ENCODE data around the gene PLXDC1.

DNA sequence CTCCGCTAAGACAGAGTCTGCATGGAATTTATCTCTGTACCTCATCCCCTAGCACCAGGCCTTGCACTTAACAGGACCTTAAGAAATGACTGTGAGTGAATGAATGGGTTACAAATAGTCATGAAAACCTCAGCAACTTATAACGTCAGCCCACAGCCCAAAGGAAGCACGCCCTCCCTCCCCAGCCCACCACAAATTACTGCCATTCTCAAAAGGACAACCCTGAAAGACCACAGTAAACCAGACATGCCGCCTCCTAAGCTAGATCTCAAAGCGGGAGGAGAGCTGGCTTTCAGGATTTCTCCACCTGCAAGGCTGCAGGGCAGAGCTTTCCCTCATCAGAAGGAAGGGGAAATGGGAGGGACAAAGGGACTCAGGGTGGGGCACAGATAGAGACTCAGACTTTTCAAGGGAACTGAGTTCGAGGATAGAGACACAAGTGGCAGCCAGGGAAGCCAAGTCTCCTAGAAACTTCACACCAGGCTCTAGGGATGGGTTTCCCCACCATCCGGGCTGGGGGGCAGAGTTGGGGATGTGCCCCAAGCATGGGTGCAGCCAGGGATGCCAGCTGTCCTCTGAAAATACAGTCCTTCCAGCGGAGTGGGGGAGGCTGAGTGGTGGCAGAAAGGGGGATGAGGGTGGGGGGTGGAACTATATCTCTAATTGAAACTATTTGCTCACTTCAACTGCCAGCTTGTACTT lies 56.7 kb downstream of the PLXDC1 start:
- TF ChIP-seq YY1 (IDR thresholded peaks at IDR 0.05; ENCODE audit: insufficient read depth, insufficient read length) (no peak), ZNF274 (IDR thresholded peaks at IDR 0.05; ENCODE audit: low read depth, low read length) (no peak)

Measured in NT2/D1 (cell line).